NCI-H128 (cell line): Measurements from ENCODE around the gene TSPAN14.

Experiments
- DNase-seq: peaks from one replicate; lab custom pipeline; 2025; ENCODE audit not compliant: unreplicated experiment; lab: John Stamatoyannopoulos, UW

TSPAN14 gene

DNA sequence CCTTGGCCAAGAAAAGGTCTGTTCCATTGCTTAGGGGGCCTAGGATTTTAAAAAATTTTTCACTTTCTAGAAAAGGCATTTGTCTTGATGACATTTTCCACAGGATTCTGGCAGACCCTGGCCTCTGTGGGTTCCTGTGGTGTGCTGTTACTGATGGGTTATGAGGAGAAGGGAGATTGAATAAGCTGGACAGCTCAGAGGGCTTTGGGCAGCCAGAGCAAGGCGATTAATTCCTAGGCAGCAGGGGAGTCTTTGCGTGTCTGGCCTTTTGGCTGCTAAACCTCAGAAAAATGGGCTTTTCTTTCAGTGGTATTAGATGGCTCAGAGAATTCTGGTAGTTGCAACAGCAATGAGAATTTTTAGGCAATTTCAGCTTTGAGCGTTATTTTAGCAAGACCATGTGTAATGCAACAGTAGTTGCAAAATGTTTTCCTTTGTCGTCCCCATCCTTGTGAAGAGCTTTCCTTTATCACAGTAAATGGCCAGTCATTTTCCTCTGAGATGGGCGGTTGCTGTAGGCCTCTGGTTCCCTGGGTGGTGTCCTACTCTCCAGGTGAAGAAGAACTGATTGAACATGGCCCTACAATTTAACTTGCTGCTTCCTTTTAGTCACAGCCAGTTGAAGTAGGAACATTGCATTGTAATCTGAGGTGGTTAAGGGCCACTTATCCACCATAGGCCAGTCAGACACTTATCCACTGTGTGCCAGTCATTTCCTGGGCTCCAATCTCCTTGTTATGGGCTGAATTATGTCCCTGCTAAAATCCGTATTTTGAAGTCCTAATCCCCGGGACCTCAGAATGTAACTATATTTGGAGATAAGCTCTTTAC, 126.7 kb downstream of the TSPAN14 start:
- no peak for DNase-seq

DNA sequence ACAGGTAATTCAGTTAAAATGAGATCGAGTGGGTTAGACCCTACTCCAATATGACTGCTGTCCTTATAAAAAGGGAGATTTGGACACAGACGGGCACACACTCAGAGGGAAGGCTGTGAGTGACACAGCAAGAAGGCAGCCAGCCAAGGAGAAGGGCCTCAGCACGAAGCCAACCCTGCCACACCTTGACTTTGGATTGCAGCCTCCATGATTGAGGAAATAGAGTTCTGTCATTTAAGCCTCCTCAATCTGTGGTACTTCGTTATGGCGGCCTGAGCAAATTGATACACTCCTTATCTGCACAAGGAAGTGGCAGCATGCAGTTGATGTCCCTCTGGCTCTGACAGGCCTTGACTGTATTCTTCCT, 127.3 kb downstream of the TSPAN14 start:
- DNase-seq: no peak

DNA sequence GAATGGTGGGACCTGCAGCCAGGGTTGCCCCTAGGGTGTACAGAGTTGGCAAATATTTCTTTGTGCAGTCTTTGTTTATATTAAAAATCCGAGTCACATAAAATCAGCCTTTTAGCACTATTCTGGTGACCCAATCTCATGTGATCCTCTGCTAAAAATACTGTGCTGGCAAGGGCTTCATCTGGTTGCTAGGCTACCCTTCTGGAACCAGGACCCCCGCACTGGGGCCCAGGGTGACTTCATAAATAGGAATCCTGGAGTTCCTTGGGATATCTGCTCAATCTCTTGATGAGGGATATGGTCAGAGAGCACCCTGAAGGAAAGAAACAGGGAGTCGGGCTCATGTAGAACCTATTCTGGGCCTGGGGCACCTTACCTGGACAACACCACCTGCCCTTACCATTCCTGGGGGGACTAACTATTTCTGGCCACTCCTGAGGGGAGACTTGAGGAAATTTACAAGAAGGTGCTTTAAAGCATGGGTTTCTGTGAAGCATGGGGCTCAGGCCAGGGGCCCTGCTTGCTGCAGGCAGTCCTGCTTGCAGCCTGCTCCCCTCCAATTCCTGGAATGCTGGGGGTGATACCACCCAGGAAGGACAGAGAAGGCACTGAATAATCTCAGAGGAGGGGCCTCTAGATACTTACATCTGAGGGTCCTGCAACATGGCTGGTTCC, 128.3 kb downstream of the TSPAN14 start:
- DNase-seq: no peak
